ENCODE results near the gene SMYD5.
A peak's percentile ranks its signal among the peaks of the same experiment; 100 is the strongest.

SMYD5 gene

DNA sequence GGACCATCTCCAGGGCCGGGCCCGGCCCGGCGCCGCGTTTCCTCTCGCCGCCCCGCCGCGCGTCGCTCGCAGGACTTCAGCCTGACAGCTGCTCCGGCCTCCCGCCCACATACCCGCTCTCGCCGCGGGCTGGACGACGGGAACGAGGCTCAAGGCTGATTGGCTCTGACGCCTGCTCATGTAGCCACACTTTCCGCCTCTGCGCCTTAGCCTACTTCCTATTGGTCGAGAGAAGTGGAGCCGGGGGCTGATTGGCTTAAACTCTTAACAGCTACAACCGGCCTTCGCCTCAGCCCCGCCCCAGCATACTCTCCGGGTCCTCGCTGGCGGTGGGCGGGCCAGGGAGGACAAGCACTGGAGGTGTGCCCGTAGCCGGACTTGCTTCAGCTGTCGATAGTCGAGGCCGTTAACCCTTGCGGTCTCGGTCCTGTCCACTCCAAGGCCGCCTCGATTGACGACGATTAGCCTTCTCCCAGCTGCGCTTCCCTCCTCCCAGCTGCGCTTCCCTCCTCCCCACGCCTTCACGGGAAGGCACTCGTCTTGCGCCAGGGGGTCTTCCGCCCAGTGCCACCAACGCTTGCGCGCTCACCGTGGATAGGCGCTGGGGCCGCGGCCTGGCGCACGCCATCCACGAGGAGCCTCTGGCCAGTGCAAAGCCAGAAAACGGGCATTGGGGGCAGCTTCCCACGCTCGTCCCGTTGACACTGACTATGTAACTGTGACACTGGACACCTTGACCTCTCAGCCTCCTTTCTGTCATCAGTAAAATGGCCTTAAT is 19.3 kb downstream of the SMYD5 start, which contains the start of gene PRADC1:
PRADC1 (minus strand) TSS at position 86 of the 778 bp plus-strand sequence; CDS start at position 7, 79 bp downstream.
- TF ChIP-seq, protein P1, sequence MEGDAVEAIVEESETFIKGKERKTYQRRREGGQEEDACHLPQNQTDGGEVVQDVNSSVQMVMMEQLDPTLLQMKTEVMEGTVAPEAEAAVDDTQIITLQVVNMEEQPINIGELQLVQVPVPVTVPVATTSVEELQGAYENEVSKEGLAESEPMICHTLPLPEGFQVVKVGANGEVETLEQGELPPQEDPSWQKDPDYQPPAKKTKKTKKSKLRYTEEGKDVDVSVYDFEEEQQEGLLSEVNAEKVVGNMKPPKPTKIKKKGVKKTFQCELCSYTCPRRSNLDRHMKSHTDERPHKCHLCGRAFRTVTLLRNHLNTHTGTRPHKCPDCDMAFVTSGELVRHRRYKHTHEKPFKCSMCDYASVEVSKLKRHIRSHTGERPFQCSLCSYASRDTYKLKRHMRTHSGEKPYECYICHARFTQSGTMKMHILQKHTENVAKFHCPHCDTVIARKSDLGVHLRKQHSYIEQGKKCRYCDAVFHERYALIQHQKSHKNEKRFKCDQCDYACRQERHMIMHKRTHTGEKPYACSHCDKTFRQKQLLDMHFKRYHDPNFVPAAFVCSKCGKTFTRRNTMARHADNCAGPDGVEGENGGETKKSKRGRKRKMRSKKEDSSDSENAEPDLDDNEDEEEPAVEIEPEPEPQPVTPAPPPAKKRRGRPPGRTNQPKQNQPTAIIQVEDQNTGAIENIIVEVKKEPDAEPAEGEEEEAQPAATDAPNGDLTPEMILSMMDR (IDR thresholded peaks at IDR 0.05; ENCODE audit: low read depth, low read length, missing control alignments): no peak
- H3K4me3 ChIP-seq (replicated peaks; ENCODE audit: low read depth, low read length): peak within 1 kb of the TSS; percentile 98
- DNase-seq (ENCODE audit: extremely low read depth, low read depth): peak; percentile 99

GRCh38 chr2:73233932-73234832 is 20.1 kb downstream of the SMYD5 start, which contains the start of gene CCT7:
TSS of gene CCT7 (plus strand) at chr2:73234308. CDS start at chr2:73234379, 71 bp downstream.
- TF ChIP-seq, protein P1 (IDR thresholded peaks at IDR 0.05; ENCODE audit: low read depth, low read length, missing control alignments): no peak
- peak within 1 kb of the TSS; percentile 98 for H3K4me3 ChIP-seq (replicated peaks; ENCODE audit: low read depth, low read length)
- DNase-seq (ENCODE audit: extremely low read depth, low read depth): peak; percentile 71

GRCh38 chr2:73235315-73236028 is 21.4 kb downstream of the SMYD5 start:
- no peak for DNase-seq (ENCODE audit: extremely low read depth, low read depth)

GRCh38 chr2:73237168-73237567 is 23.1 kb downstream of the SMYD5 start:
- TF ChIP-seq, protein P1 (IDR thresholded peaks at IDR 0.05; ENCODE audit: low read depth, low read length, missing control alignments): no peak
- H3K4me3 ChIP-seq (replicated peaks; ENCODE audit: low read depth, low read length): peak overlapping the region; percentile 98; the same call in 1 of the 2 replicates
- no peak for DNase-seq (ENCODE audit: extremely low read depth, low read depth)

More at GRCh38 chr2:73235315-73236028, 21.4 kb downstream of the SMYD5 start:
- TF ChIP-seq, protein P1 (IDR thresholded peaks at IDR 0.05; ENCODE audit: low read depth, low read length, missing control alignments): no peak
- H3K4me3 ChIP-seq (replicated peaks; ENCODE audit: low read depth, low read length): peak overlapping the region; percentile 98

DNA sequence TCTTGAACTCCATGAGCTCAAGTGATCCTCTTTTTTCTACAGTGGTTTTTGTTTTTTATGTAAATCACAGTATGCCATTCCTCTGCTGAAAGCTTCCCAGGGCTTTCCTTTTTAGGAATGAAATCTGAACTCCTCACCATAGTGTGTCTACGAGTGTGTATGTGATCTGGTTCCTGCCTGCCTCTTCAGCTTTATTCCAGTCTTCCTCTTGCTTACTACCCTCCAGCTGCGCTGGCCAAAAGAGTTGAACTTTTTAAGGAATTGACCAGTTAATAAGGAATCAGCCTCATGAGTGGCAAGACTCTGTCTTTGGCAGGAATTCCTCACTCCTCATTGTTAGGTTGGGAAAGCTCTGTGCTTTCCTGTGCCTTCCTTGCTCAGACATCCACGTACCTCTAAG is 24.1 kb downstream of the SMYD5 start:
- TF ChIP-seq, protein P1 (IDR thresholded peaks at IDR 0.05; ENCODE audit: low read depth, low read length, missing control alignments): no peak
- DNase-seq (ENCODE audit: extremely low read depth, low read depth): no peak
- H3K4me3 ChIP-seq (replicated peaks; ENCODE audit: low read depth, low read length): no peak overlapping the region

- no peak for DNase-seq (ENCODE audit: extremely low read depth, low read depth)
- TF ChIP-seq, protein P1 (IDR thresholded peaks at IDR 0.05; ENCODE audit: low read depth, low read length, missing control alignments): no peak
- H3K4me3 ChIP-seq (replicated peaks; ENCODE audit: low read depth, low read length): no peak overlapping the region
Measured at GRCh38 chr2:73238976-73239375, 24.9 kb downstream of the SMYD5 start.

Data from HFF-Myc (cell line).